Right atrium auricular region (tissue), 2 donors: ENCODE data around the gene SLC39A3. TPM values are rescaled to one million over a fixed set of nuclear protein-coding genes. Genes with fewer than 3 reads are reported as not detected.

Source experiments
- DNase-seq: peaks from one replicate; pipeline ENCODE4 v3.0.0-alpha.2; 2019; ENCODE audit warnings: low spot score
- H3K27ac ChIP-seq, 2 donors: fragments of 200-600 bp; sonication (generic); 1 replicate in 1 of 2; 2 replicates in 1 of 2; pipeline ENCODE4 v1.5.1; 2016 to 2019
- H3K27me3 ChIP-seq, 2 donors: fragments of 200-600 bp; sonication (generic); one replicate each; pipeline versions ENCODE4 v1.5.1 to v1.6.0; 2017 to 2019
- H3K36me3 ChIP-seq: fragments of 200-600 bp; sonication (generic); one replicate; pipeline ENCODE4 v1.5.1; 2016
- H3K4me1 ChIP-seq, 2 donors: fragments of 200-600 bp; sonication (generic); one replicate each; pipeline versions ENCODE4 v1.5.1 to v1.6.0; 2017 to 2019
- H3K4me3 ChIP-seq, 2 donors: fragments of 200-600 bp; sonication (generic); 1 replicate in 1 of 2; 2 replicates in 1 of 2; pipeline ENCODE4 v1.5.1; 2017 to 2019; ENCODE audit warnings: mild to moderate bottlenecking in 1 of 2, moderate library complexity in 1 of 2
- H3K9me3 ChIP-seq, 2 donors: fragments of 200-600 bp; sonication (generic); one replicate each; pipeline ENCODE4 v1.5.1; 2019
- CTCF ChIP-seq, 2 donors: fragments of 200-600 bp; sonication (generic); IDR thresholded peaks; one replicate each; pipeline ENCODE4 v1.5.1; 2019; ENCODE audit warnings: antibody characterized with exemption in 2 of 2
- total RNA-seq, 2 donors: library from RNA; depleted of rRNA; stranded (reverse); fragments of >200 nt; gene quantifications; one replicate each; pipeline ENCODE4 v1.1.0, GENCODE V29; 2016

SLC39A3 gene
- total RNA-seq, 2 donors from 2014 or later: 22.9 to 38.0 TPM

DNA sequence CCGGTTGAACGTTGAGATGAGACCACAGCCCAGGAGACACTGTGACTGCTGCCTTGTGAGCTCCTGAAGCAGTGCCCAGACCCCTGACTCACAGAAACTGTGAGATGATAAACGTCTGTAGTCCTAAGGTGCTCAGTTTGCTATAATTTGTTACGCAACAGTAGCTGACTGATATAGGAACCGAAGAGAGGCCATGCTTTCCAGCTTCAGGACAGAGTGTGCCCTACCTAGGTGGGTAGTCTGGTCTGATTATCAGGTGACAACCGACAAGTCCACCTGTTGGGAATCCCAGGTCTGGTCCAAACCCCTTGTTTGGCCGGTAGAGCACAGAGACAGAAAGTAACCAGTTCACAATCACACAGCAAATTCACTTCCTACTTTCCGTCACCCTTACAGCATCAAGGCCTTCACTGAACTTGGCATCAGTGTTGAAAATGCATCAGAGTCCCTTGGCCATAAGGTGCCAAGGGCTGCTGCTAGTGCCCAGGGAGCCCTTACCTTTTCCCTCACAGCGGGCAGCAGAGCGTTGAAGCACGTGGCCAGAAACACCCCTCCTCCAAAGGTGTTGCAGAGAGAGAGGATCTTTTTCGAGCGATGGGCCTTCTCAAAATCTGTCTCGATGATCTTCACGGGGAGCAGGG lies 3.1 kb downstream of the SLC39A3 start:
- no peak for DNase-seq
- TF ChIP-seq CTCF (IDR thresholded peaks at IDR 0.05): no peak
- Histone ChIP-seq H3K4me1 (peaks cover 0 to 8% of the 10 kb centered on the region in 2 donors), H3K9me3 (no peaks in the 10 kb centered on the region), H3K36me3 (peaks cover 15% of the 10 kb centered on the region), H3K4me3 (no peak overlapping the region), H3K27ac (no peak overlapping the region), H3K27me3 (no peaks in the 10 kb centered on the region)

GRCh38 chr19:2735374-2735773 lies 4.4 kb downstream of the SLC39A3 start:
- TF ChIP-seq CTCF (IDR thresholded peaks at IDR 0.05): no peak
- H3K27me3 ChIP-seq: no peaks in the 10 kb centered on the region
- peaks cover 15% of the 10 kb centered on the region for H3K36me3 ChIP-seq

GRCh38 chr19:2734589-2735288 lies 5.1 kb downstream of the SLC39A3 start:
- Histone ChIP-seq H3K4me3 (no peak overlapping the region), H3K4me1 (peaks cover 0 to 8% of the 10 kb centered on the region in 2 donors), H3K9me3 (no peaks in the 10 kb centered on the region), H3K36me3 (peaks cover 15% of the 10 kb centered on the region), H3K27ac (no peak overlapping the region), H3K27me3 (no peaks in the 10 kb centered on the region)
- no peak for TF ChIP-seq CTCF (IDR thresholded peaks at IDR 0.05)
- DNase-seq: no peak

More at GRCh38 chr19:2735374-2735773, 4.4 kb downstream of the SLC39A3 start:
- Histone ChIP-seq H3K4me1 (peaks cover 0 to 8% of the 10 kb centered on the region in 2 donors), H3K4me3 (no peak overlapping the region), H3K9me3 (no peaks in the 10 kb centered on the region), H3K27ac (no peak overlapping the region)
- DNase-seq: no peak

DNA sequence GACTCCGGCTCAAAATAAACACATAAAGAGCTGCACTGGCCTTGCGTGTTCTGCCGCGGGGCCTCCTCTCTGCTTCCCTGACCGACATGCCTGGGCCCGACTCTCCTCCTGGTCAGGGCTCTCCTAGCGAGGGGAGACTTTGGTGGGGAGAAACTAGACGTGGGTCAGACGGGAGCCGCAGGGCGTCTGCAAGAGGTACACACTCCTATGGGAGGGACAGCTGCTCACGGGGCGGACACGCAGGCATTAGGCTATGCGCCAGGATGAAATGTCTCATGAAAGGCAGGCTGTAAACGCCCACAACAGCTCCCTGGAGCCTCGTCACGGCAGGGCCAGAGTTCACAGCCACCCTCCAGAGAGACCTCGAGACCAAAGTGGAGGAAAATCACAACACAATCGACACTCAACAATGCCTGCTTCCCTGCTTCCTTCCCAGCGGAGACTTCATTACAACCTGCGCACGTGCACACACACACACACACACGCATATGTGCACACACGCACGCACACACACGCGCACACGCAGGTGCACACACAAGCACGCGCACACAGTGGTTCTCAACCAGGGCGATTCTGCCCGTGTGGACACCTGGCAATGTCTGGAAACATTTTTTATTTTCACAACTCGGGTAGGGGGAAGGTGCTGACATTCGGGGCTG lies 5.8 kb downstream of the SLC39A3 start:
- H3K27me3 ChIP-seq: no peaks in the 10 kb centered on the region
- DNase-seq: no peak
- H3K4me3 ChIP-seq: no peak overlapping the region
- H3K27ac ChIP-seq: no peak overlapping the region
- peaks cover 0 to 2% of the 10 kb centered on the region in 2 donors for H3K4me1 ChIP-seq
- no peaks in the 10 kb centered on the region for H3K9me3 ChIP-seq
- TF ChIP-seq CTCF (IDR thresholded peaks at IDR 0.05): no peak
- peaks cover 15% of the 10 kb centered on the region for H3K36me3 ChIP-seq

DNA sequence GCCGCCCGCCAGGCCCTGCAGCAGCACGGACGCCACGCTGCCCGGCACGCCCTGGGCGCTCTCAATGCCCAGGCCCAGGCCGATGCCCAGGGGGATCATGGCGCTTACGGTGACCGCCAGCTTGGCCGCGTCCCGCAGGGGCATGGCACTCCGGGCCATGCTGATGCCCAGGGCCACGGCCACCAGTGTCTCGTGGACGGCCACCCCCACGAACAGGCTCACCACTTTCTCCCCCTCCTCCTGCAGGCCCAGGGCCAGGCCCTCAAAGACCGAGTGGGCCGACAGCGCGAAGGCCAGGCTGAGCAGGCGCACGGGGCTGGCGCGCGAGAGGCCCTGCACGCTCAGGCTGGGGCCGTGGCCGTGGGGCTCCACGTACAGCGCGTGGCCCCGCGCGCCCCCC lies 6.9 kb downstream of the SLC39A3 start:
- TF ChIP-seq CTCF (IDR thresholded peaks at IDR 0.05): no peak
- H3K27me3 ChIP-seq: no peaks in the 10 kb centered on the region
- H3K27ac ChIP-seq: no peak overlapping the region
- no peak for DNase-seq
- H3K36me3 ChIP-seq: peaks cover 15% of the 10 kb centered on the region
- H3K9me3 ChIP-seq: no peaks in the 10 kb centered on the region
- no peaks in the 10 kb centered on the region for H3K4me1 ChIP-seq
- H3K4me3 ChIP-seq: no peak overlapping the region
